ENCODE measurements around the gene BPHL. TPM values are rescaled to one million over a fixed set of nuclear protein-coding genes. Genes with fewer than 3 reads are reported as not detected.

Gene BPHL
- total RNA-seq (2022; extraction: Qiagen RNA extraction; ENCODE audit: low read depth), result 18.4 to 25.7 TPM (median 23.5 TPM) in 5 replicates

GRCh38 chr6:3118353-3119039 lies at the start of gene BPHL:
BPHL (plus strand) TSS chr6:3118711; CDS start chr6:3118741, 30 bp downstream.

GRCh38 chr6:3157131-3157933 lies 38.8 kb downstream of the BPHL start, which contains the start of gene TUBB2A:
TUBB2A (minus strand) TSS chr6:3157544; CDS start chr6:3157463, 81 bp downstream.

Other genes with a start within 250 kb of the BPHL start
- 9.7 to 13.1 TPM (median 13.0 TPM) in 5 replicates for gene SERPINB9, start 215.4 kb upstream of the BPHL start, total RNA-seq (2022; extraction: Qiagen RNA extraction; ENCODE audit: low read depth)
- 138 to 153 TPM (median 144 TPM) in 5 replicates for gene SERPINB6, start 147.1 kb upstream of the BPHL start, total RNA-seq (2022; extraction: Qiagen RNA extraction; ENCODE audit: low read depth)
- 66.7 to 88.7 TPM (median 81.9 TPM) in 5 replicates for gene NQO2, start 118.8 kb upstream of the BPHL start, total RNA-seq (2022; extraction: Qiagen RNA extraction; ENCODE audit: low read depth)
- 12.1 to 14.9 TPM (median 12.9 TPM) in 5 replicates for gene RIPK1, start 50.2 kb upstream of the BPHL start, total RNA-seq (2022; extraction: Qiagen RNA extraction; ENCODE audit: low read depth)
- gene TUBB2A, start 38.8 kb downstream of the BPHL start, total RNA-seq (2022; extraction: Qiagen RNA extraction; ENCODE audit: low read depth), result 68.0 to 86.0 TPM (median 80.3 TPM) in 5 replicates
- gene TUBB2B, start 108.9 kb downstream of the BPHL start, total RNA-seq (2022; extraction: Qiagen RNA extraction; ENCODE audit: low read depth), result 12.1 to 14.2 TPM (median 13.2 TPM) in 5 replicates
- gene PSMG4, start 140.2 kb downstream of the BPHL start, total RNA-seq (2022; extraction: Qiagen RNA extraction; ENCODE audit: low read depth), result 21.8 to 27.0 TPM (median 26.4 TPM) in 5 replicates

Measured in A549 treated with CpdA at 1 μM for 4 hours (cell line).